ENCODE measurements around the gene OR10AG1. TPM values are rescaled to one million over a fixed set of nuclear protein-coding genes. Genes with fewer than 3 reads are reported as not detected.

Gene OR10AG1
- polyA plus RNA-seq (2014; cell fraction: cytosol; rRNA removed): not detected in 2 replicates
- 0.15 TPM in 1 of 2 replicates, not detected in the other for polyA plus RNA-seq (2014; cell fraction: nucleus; rRNA removed)

DNA sequence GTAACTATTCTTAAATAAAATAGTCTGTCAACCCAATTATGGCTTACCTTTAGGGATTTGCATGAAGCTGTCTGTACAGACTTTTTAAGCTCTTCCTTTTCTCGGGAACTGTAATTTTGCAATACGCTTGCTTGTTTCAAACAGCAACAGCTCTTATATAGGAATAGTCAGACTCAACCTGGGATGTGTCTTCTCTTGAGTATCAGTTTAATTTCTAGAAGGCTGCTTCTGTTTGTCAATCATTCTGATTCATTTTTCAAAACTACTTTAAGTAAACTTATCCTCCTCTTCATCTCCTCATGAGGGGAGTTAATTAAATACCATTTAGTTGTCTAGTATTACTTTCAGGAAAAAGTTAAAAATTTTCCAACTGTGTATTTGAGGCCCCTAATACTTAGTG lies at the start of gene OR10AG1:
TSS of gene OR10AG1 (minus strand) at position 101 of the 400 bp plus-strand sequence. CDS start at position 63, 38 bp downstream.
- no peak for DNase-seq (ENCODE audit: low spot score)

DNA sequence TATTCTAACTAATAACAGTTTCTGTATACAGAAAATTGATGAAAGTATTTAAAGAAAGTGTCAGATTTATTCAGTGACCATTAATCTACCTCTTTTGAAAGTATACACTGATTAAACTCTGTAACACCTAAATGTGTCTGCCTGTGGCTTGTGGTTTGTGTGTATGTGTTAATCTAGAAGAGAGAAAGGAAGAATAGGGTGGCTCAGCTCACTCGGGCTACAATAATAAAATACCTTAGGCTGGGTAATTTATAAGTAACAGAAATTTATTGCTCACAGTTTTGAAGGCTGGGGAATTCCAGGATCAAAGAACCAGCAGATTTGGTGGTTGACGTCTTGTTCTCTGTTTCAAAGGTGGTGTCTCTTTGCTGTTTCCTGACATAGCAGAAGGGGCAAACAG lies 44.1 kb upstream of the OR10AG1 start:
- DNase-seq (ENCODE audit: low spot score): no peak

GRCh38 chr11:56010716-56011115 lies 41.0 kb upstream of the OR10AG1 start:
- no peak for DNase-seq (ENCODE audit: low spot score)

DNA sequence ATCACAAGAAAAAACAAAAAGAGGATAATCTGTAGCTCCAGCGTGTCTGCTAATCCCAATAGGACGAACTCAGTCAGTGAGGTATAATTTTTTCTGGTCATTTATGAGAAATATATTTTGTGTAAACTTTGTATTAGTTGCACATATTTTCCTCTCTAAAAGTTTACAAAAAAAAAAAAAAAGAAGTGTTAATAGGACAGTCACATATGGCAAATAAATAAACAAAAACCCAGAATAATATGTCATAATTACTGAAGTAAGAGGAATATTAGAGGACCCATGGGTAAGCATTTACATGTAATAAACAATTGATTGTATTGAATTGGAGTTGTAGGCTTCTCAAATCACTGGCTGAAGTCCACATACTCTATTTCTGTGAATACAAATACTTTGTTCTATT lies 24.8 kb upstream of the OR10AG1 start, which contains the start of gene OR5F1:
TSS of gene OR5F1 (minus strand) at position 101 of the 400 bp plus-strand sequence. CDS start at position 101, 0 bp downstream.
- DNase-seq (ENCODE audit: low spot score): no peak

- DNase-seq (ENCODE audit: low spot score): no peak
These were observed 1.2 kb upstream of the OR10AG1 start for GRCh38 chr11:55970935-55971334.

- DNase-seq (ENCODE audit: low spot score): no peak
These were observed 1.8 kb downstream of the OR10AG1 start for GRCh38 chr11:55967914-55968313.

- DNase-seq (ENCODE audit: low spot score): no peak
These were observed 3.4 kb downstream of the OR10AG1 start for GRCh38 chr11:55966391-55966790.

- no peak for DNase-seq (ENCODE audit: low spot score)
These were observed 13.2 kb downstream of the OR10AG1 start for GRCh38 chr11:55956521-55956920.

- DNase-seq (ENCODE audit: low spot score): no peak
These were observed 20.4 kb downstream of the OR10AG1 start for GRCh38 chr11:55949330-55949729.

- peak; percentile 43 for DNase-seq (ENCODE audit: low spot score)
These were observed 26.9 kb downstream of the OR10AG1 start for GRCh38 chr11:55942785-55943392.

DNA sequence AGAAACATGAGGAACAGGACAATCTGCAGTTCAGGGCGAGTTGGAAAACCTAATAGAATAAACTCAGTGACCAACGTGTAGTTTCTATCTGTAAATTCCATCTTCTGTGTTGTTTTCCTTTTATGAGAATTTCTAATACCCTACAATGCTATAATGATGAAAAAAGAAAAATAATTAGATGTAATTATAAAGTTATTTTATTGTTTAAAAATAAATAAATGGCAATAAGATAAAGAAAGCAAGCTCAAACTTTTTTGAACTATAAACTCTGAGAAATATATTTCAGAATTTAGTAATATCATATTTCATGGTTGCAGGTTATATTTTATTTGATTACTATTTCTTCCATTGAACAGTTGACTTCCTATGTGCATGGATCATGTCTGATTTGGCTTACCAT lies 33.4 kb downstream of the OR10AG1 start, which contains the start of gene OR5I1:
TSS of gene OR5I1 (minus strand) at position 101 of the 400 bp plus-strand sequence. CDS start at position 101, 0 bp downstream.
- DNase-seq (ENCODE audit: low spot score): no peak

DNA sequence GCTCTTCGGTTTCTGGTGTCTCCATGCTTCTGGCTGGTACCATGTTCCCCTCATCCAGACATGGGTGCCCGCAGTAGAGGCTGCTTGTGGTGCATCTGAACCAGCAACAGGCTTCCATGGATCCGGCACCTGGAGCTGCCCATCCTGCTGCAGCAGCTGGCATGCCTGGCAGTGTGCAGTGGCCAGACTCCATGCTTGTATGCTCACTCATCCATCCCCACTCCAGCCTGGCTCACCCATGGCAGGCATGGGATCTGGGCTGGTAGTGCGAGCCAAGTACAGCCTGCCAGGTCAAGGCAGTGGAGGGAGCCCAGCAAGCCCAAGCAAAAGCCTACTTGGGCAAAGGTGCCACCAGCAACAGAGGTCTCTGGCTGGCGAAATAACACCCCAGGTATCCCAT lies 49.2 kb downstream of the OR10AG1 start:
- DNase-seq (ENCODE audit: low spot score): no peak
